B cell (primary cell): ENCODE measurements around the gene NOTCH4. TPM values are rescaled to one million over a fixed set of nuclear protein-coding genes. Genes with fewer than 3 reads are reported as not detected.

ENCODE experiments used
- ATAC-seq: fragments of 200-7000 bp; cut with Tn5 transposase; one replicate; pipeline ENCODE4 v1.10.0; 2021; ENCODE audit warnings: low read depth, mild to moderate bottlenecking, moderate number of reproducible peaks, moderate library complexity
- CTCF ChIA-PET: fragments of 350-600 bp; sonication (Branson Sonifier 250); formaldehyde crosslinking; loops from one replicate; lab custom pipeline; 2021; ENCODE audit warnings: antibody characterized with exemption, inconsistent platforms; lab: Charles Lee
- POLR2A ChIA-PET: fragments of 350-600 bp; sonication (Branson Sonifier 250); formaldehyde crosslinking; loops from one replicate; lab custom pipeline; 2021; ENCODE audit warnings: antibody characterized with exemption; lab: Charles Lee
- DNase-seq: peaks from one replicate; pipeline ENCODE4 v3.0.0; 2013
- H2AFZ ChIP-seq: 2 replicates; pipeline ENCODE4 v1.6.1; 2012; ENCODE audit warnings: mild to moderate bottlenecking, low read depth, low read length; ENCODE audit not compliant: insufficient read depth, poor library complexity, severe bottlenecking
- H3K27ac ChIP-seq, 2 donors: 1 replicate in 1 of 2; 2 replicates in 1 of 2; pipeline ENCODE4 v1.5.1; 2012 to 2013; ENCODE audit warnings: low read length in 2 of 2, mild to moderate bottlenecking in 2 of 2, moderate library complexity in 1 of 2
- H3K27me3 ChIP-seq, 4 experiments: fragments of 200-600 bp in 1 of 4; sonication (generic) in 1 of 4; replicated peaks in 1 of 4; 1 replicate in 2 of 4; 2 replicates in 2 of 4; pipeline versions ENCODE4 v1.6.1 to v1.7.0; 2013 to 2016; ENCODE audit warnings: low read length in 3 of 4, mild to moderate bottlenecking in 2 of 4, mixed read lengths in 1 of 4, moderate library complexity in 1 of 4; ENCODE audit not compliant: insufficient read depth in 4 of 4, control insufficient read depth in 3 of 4; ENCODE audit errors: control extremely low read depth in 1 of 4
- H3K36me3 ChIP-seq, 2 experiments: replicated peaks in 1 of 2; 1 replicate in 1 of 2; 2 replicates in 1 of 2; pipeline versions ENCODE4 v1.6.1 to v1.7.1; 2013; ENCODE audit warnings: low read length in 1 of 2; ENCODE audit not compliant: insufficient read depth in 2 of 2, control insufficient read depth in 1 of 2; ENCODE audit errors: control extremely low read depth in 1 of 2, extremely low read depth in 1 of 2
- H3K4me1 ChIP-seq, 2 donors: fragments of 200-600 bp in 1 of 2; sonication (generic) in 1 of 2; 1 replicate in 1 of 2; 2 replicates in 1 of 2; pipeline versions ENCODE4 v1.5.1 to v1.6.1; 2013 to 2017; ENCODE audit warnings: low read length in 2 of 2; ENCODE audit not compliant: control insufficient read depth in 2 of 2, insufficient read depth in 2 of 2
- H3K4me2 ChIP-seq: replicated peaks from 2 replicates; pipeline ENCODE3; 2012; ENCODE audit warnings: mild to moderate bottlenecking, low read depth, low read length; ENCODE audit not compliant: poor library complexity, severe bottlenecking
- H3K4me3 ChIP-seq, 5 experiments: fragments of 200-600 bp in 1 of 5; sonication (generic) in 1 of 5; 1 replicate in 3 of 5; 2 replicates in 2 of 5; pipeline versions ENCODE4 v1.5.1 to v1.7.0; 2011 to 2016; ENCODE audit warnings: low read length in 4 of 5, mild to moderate bottlenecking in 4 of 5, low read depth in 2 of 5, control low read depth in 1 of 5, moderate library complexity in 1 of 5; ENCODE audit not compliant: insufficient read depth in 1 of 5; ENCODE audit errors: control extremely low read depth in 1 of 5, extremely low read depth in 1 of 5
- H3K79me2 ChIP-seq: fragments of 200-600 bp; sonication (generic); one replicate; pipeline ENCODE4 v1.6.0; 2016; ENCODE audit warnings: low read length; ENCODE audit not compliant: control insufficient read depth, insufficient read depth
- H3K9ac ChIP-seq: fragments of 200-600 bp; sonication (generic); 2 replicates; pipeline ENCODE4 v1.6.1; 2017; ENCODE audit warnings: mild to moderate bottlenecking, low read length, moderate library complexity
- H3K9me3 ChIP-seq, 3 donors: one replicate each; pipeline versions ENCODE4 v1.6.1 to v1.7.1; 2013; ENCODE audit warnings: low read length in 2 of 3; ENCODE audit not compliant: control insufficient read depth in 2 of 3, insufficient read depth in 1 of 3; ENCODE audit errors: control extremely low read depth in 1 of 3
- H4K20me1 ChIP-seq: 2 replicates; pipeline ENCODE4 v1.6.0; 2012; ENCODE audit warnings: mild to moderate bottlenecking, low read length; ENCODE audit not compliant: insufficient read depth, control insufficient read depth, poor library complexity, severe bottlenecking
- H3K27ac Mint-ChIP-seq: one replicate; pipeline ENCODE4 v1.8.0; 2021; ENCODE audit warnings: mixed read lengths
- H3K27me3 Mint-ChIP-seq: one replicate; pipeline ENCODE4 v1.8.0; 2021; ENCODE audit warnings: mixed read lengths
- H3K4me1 Mint-ChIP-seq: one replicate; pipeline ENCODE4 v1.8.0; 2021; ENCODE audit warnings: mixed read lengths
- H3K4me3 Mint-ChIP-seq: one replicate; pipeline ENCODE4 v1.8.0; 2021; ENCODE audit warnings: mixed read lengths
- H3K9me3 Mint-ChIP-seq: one replicate; pipeline ENCODE4 v1.8.0; 2022; ENCODE audit warnings: mixed read lengths; ENCODE audit not compliant: insufficient read depth
- EZH2 ChIP-seq: IDR thresholded peaks from 2 replicates; pipeline ENCODE4 v1.6.1; 2012; ENCODE audit warnings: borderline replicate concordance, low read depth, mild to moderate bottlenecking, moderate library complexity, low read length; ENCODE audit not compliant: insufficient read depth, poor library complexity, severe bottlenecking
- WGBS: methylation state at CpG from one replicate; pipeline ENCODE4 v1.1.5; 2013; ENCODE audit warnings: missing lambda C conversion rate; ENCODE audit not compliant: insufficient coverage; 5-methylcytosine and 5-hydroxymethylcytosine counted together
- intact Hi-C: fragments of 100-400 bp; cut with micrococcal nuclease; formaldehyde crosslinking; loops from one replicate; pipeline ENCODE4 v1.10.0; 2022
- polyA plus RNA-seq: library from polyadenylated mRNA; depleted of rRNA; stranded (reverse); fragments of >200 nt; gene quantifications from 2 replicates; pipeline ENCODE4 v1.2.3, GENCODE V29; 2012
- total RNA-seq, 2 donors: library from RNA; stranded (reverse); fragments of 120-200 nt in 1 of 2; gene quantifications; 1 replicate in 1 of 2; 2 replicates in 1 of 2; pipeline versions ENCODE4 v1.2.3 to v1.2.4, GENCODE V29; 2013 to 2022
- TF ChIP-seq, protein P1 (sequence below): fragments of 200-600 bp; IDR thresholded peaks from one replicate; pipeline ENCODE4 v1.8.0; 2022; ENCODE audit warnings: antibody characterized with exemption, mild to moderate bottlenecking

The NOTCH4 gene
- total and polyA plus RNA-seq, 2 donors (not counting 1 experiment from before 2014, with no cell fraction given): 6.3 to 10.3 TPM

DNA sequence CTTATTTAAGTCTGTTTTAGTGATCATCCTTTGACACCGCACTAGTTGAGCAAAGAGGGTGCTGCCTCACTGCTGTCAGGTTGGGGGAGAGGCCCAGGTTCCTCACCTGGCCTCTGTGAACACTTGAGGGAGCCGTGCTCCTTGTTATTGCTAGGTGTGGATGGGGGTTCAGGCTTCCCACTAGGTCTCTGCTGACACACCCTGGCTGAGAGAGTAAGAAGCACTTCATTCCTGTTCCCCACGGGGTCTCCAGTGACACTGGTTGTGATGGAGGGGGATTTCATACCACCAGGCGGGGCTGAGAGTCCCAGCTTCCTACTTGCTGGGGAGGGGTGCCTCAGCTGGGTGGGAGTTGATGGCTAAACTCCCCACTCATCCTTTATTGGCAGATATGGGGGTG, 11.1 kb upstream of the NOTCH4 start:
- H3K4me3 ChIP-seq: no peak overlapping the region
- no peak for ATAC-seq
- Mint-ChIP-seq H3K4me3 (no peak overlapping the region), H3K27ac (peak overlapping the region; percentile 53), H3K27me3 (no peaks in the 10 kb centered on the region), H3K9me3 (no peaks in the 10 kb centered on the region), H3K4me1 (no peaks in the 10 kb centered on the region)
- H3K4me2 ChIP-seq: no peak overlapping the region
- H4K20me1 ChIP-seq: no peaks in the 10 kb centered on the region
- intact Hi-C loops: no loop called here
- H3K9ac ChIP-seq: no peak overlapping the region
- no peak for DNase-seq
- WGBS: 55% methylated on average over 2 of the region's 4 CpGs
- H3K79me2 ChIP-seq: no peaks in the 10 kb centered on the region
- H3K9me3 ChIP-seq: peaks cover 0 to 6% (median 0%) of the 10 kb centered on the region in 3 donors
- H3K27ac ChIP-seq: no peak overlapping the region
- no peaks in the 10 kb centered on the region for H3K4me1 ChIP-seq
- H3K36me3 ChIP-seq: no peaks in the 10 kb centered on the region
- TF ChIP-seq, protein P1, sequence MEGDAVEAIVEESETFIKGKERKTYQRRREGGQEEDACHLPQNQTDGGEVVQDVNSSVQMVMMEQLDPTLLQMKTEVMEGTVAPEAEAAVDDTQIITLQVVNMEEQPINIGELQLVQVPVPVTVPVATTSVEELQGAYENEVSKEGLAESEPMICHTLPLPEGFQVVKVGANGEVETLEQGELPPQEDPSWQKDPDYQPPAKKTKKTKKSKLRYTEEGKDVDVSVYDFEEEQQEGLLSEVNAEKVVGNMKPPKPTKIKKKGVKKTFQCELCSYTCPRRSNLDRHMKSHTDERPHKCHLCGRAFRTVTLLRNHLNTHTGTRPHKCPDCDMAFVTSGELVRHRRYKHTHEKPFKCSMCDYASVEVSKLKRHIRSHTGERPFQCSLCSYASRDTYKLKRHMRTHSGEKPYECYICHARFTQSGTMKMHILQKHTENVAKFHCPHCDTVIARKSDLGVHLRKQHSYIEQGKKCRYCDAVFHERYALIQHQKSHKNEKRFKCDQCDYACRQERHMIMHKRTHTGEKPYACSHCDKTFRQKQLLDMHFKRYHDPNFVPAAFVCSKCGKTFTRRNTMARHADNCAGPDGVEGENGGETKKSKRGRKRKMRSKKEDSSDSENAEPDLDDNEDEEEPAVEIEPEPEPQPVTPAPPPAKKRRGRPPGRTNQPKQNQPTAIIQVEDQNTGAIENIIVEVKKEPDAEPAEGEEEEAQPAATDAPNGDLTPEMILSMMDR: no peak
- no peaks in the 10 kb centered on the region for H3K27me3 ChIP-seq
- CTCF ChIA-PET: interaction anchor here (1.3 to 2.1 kb wide), 3 partner anchors 10 to 551 kb away, joined by 3 to 9 read pairs (median 8); no protein-coding TSS in a partner anchor
- POLR2A ChIA-PET: no interaction called here
- H2AFZ ChIP-seq: no peak overlapping the region

DNA sequence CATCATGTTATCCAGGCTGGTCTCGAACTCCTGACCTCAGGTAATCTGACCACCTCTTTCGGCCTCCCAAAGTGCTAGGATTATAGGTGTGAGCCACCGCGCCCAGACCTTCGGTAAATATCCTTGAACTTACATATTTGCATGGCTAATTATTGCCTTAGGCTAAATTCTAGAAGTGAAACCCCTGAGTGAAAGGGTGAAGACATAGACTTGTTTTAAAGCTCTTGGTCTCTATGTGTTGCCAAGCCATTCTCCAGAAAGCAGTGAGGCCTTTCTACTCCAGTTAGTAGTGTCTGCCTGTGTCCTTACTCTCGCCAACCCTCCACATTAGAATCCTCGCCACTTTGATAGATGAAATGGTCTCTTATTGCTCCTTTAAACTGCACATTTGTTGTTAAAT, 2.6 kb upstream of the NOTCH4 start:
- H3K4me3 ChIP-seq: no peak overlapping the region
- H3K27ac ChIP-seq: peak overlapping the region; percentile 50 to 69
- H3K4me1 ChIP-seq: peaks cover 63 to 70% of the 10 kb centered on the region in 2 donors
- no peaks in the 10 kb centered on the region for H3K27me3 ChIP-seq
- POLR2A ChIA-PET: interaction anchor here (0.6 kb wide), 1 partner anchor 21 kb away, joined by 4 read pairs; no protein-coding TSS in a partner anchor
- WGBS: no CpG with 5 or more reads among the region's 7 CpGs
- no peaks in the 10 kb centered on the region for H4K20me1 ChIP-seq
- ATAC-seq (peak; percentile 44), DNase-seq (peak; percentile 41)
- peak overlapping the region; percentile 81 for H3K27ac Mint-ChIP-seq
- CTCF ChIA-PET: interaction anchor here (0.6 to 1.6 kb wide), 4 partner anchors 19 to 1118 kb away, joined by 3 to 8 read pairs (median 3); no protein-coding TSS in a partner anchor
- no peaks in the 10 kb centered on the region for H3K9me3 Mint-ChIP-seq
- H3K27me3 Mint-ChIP-seq: no peaks in the 10 kb centered on the region
- no peak overlapping the region for H2AFZ ChIP-seq
- H3K4me1 Mint-ChIP-seq: peaks cover 65% of the 10 kb centered on the region
- peak overlapping the region; percentile 17 for H3K4me3 Mint-ChIP-seq
- TF ChIP-seq, protein P1: no peak
- TF ChIP-seq EZH2: no peak
- H3K79me2 ChIP-seq: no peaks in the 10 kb centered on the region
- no peaks in the 10 kb centered on the region for H3K36me3 ChIP-seq
- peak overlapping the region; percentile 39 for H3K4me2 ChIP-seq
- H3K9me3 ChIP-seq: no peaks in the 10 kb centered on the region
- H3K9ac ChIP-seq: no peak overlapping the region
- intact Hi-C loops: no loop called here
